ENCODE results near the gene S100B. TPM values are rescaled to one million over a fixed set of nuclear protein-coding genes. Genes with fewer than 3 reads are reported as not detected.
A peak's percentile ranks its signal among the peaks of the same experiment; 100 is the strongest.

The S100B gene
- total and polyA plus RNA-seq, 9 of the 15 experiments (the other 6 are each of a cell fraction or from before 2014, with no cell fraction given), result not detected

- ChIA-PET POLR2A (interaction anchor here (1.1 to 4.0 kb wide), 3 partner anchors 11 to 15 kb away, joined by 4 to 17 read pairs (median 5); partner anchors contain the start of gene PRMT2), CTCF (ENCODE audit: low intra/inter-chr PET ratio) (no interaction called here)
- H3K27ac ChIP-seq (ENCODE audit: extremely low read depth, low read depth, low read length), result no peak overlapping the region
- ATAC-seq, result no peak
- no peak overlapping the region for H3K4me3 ChIP-seq
- no peak for FAIRE-seq
- H3K9me1 ChIP-seq (ENCODE audit: control insufficient read depth, insufficient read depth, low read length), result no peaks in the 10 kb centered on the region
- no peak overlapping the region for H3K4me2 ChIP-seq (ENCODE audit: insufficient read depth, low read length)
- no TSS peak for BruUV-seq (replicated peaks)
- no peak overlapping the region for H3K9ac ChIP-seq (ENCODE audit: insufficient read depth in 1 of 2, low read depth in 2 of 2, low read length in 2 of 2)
- H3K4me1 ChIP-seq (replicated peaks in 1 of 2; ENCODE audit: control insufficient read depth in 2 of 2, insufficient read depth in 2 of 2, low read length in 2 of 2), result peaks cover 0 to 6% of the 10 kb centered on the region in 2 experiments; a peak in 3 of 5 replicates
- in situ Hi-C loops (cut with MboI), result no loop called here
- DNase-seq (ENCODE audit: extremely low read depth in 1 of 4, low spot score in 3 of 4), result peak in 1 of 4 experiments; percentile 1
- intact Hi-C loops (cut with micrococcal nuclease), result no loop called here
- WGBS (ENCODE audit: insufficient coverage, low coverage, missing lambda C conversion rate), result 2% methylated on average over 7 of the region's 7 CpGs
- H3K79me2 ChIP-seq (ENCODE audit: control insufficient read depth, insufficient read depth, low read length), result no peaks in the 10 kb centered on the region
- H3K27me3 ChIP-seq (ENCODE audit: control insufficient read depth in 2 of 2, insufficient read depth in 2 of 2, low read length in 2 of 2), result peaks cover 12 to 19% of the 10 kb centered on the region in 2 experiments
- no peaks in the 10 kb centered on the region for H3K36me3 ChIP-seq (ENCODE audit: control insufficient read depth, insufficient read depth, low read length)
- peaks cover 5% of the 10 kb centered on the region; the same call in 1 of the 2 replicates for H3K9me3 ChIP-seq (replicated peaks; ENCODE audit: control insufficient read depth, insufficient read depth, low read depth, low read length)
- H4K20me1 ChIP-seq (replicated peaks; ENCODE audit: control insufficient read depth, insufficient read depth, low read length), result no peaks in the 10 kb centered on the region
- no peak overlapping the region for H2AFZ ChIP-seq (ENCODE audit: low read depth, low read length)
- no peak for TF ChIP-seq ARID2 (IDR thresholded peaks at IDR 0.05)
- TF ChIP-seq CXXC5 (CRISPR knock-in tag; IDR thresholded peaks at IDR 0.05), result no peak
- TF ChIP-seq HOXB6 (CRISPR knock-in tag; IDR thresholded peaks at IDR 0.05; ENCODE audit: borderline replicate concordance), result no peak
- TF ChIP-seq, protein P1, sequence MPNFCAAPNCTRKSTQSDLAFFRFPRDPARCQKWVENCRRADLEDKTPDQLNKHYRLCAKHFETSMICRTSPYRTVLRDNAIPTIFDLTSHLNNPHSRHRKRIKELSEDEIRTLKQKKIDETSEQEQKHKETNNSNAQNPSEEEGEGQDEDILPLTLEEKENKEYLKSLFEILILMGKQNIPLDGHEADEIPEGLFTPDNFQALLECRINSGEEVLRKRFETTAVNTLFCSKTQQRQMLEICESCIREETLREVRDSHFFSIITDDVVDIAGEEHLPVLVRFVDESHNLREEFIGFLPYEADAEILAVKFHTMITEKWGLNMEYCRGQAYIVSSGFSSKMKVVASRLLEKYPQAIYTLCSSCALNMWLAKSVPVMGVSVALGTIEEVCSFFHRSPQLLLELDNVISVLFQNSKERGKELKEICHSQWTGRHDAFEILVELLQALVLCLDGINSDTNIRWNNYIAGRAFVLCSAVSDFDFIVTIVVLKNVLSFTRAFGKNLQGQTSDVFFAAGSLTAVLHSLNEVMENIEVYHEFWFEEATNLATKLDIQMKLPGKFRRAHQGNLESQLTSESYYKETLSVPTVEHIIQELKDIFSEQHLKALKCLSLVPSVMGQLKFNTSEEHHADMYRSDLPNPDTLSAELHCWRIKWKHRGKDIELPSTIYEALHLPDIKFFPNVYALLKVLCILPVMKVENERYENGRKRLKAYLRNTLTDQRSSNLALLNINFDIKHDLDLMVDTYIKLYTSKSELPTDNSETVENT (CRISPR knock-in tag; IDR thresholded peaks at IDR 0.05), result no peak
- TF ChIP-seq, protein P2, sequence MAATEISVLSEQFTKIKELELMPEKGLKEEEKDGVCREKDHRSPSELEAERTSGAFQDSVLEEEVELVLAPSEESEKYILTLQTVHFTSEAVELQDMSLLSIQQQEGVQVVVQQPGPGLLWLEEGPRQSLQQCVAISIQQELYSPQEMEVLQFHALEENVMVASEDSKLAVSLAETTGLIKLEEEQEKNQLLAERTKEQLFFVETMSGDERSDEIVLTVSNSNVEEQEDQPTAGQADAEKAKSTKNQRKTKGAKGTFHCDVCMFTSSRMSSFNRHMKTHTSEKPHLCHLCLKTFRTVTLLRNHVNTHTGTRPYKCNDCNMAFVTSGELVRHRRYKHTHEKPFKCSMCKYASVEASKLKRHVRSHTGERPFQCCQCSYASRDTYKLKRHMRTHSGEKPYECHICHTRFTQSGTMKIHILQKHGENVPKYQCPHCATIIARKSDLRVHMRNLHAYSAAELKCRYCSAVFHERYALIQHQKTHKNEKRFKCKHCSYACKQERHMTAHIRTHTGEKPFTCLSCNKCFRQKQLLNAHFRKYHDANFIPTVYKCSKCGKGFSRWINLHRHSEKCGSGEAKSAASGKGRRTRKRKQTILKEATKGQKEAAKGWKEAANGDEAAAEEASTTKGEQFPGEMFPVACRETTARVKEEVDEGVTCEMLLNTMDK (IDR thresholded peaks at IDR 0.05; ENCODE audit: borderline replicate concordance, insufficient read depth, low read depth, low read length, poor library complexity, severe bottlenecking), result no peak
- no peak for TF ChIP-seq CBFA2T2 (conservative IDR thresholded peaks at IDR 0.05)
- no peak for TF ChIP-seq ZNF146 (CRISPR knock-in tag; IDR thresholded peaks at IDR 0.05; ENCODE audit: unreplicated experiment)
- TF ChIP-seq NFYB (IDR thresholded peaks at IDR 0.05; ENCODE audit: extremely low read depth, insufficient read length), result no peak
- TF ChIP-seq, protein P3, sequence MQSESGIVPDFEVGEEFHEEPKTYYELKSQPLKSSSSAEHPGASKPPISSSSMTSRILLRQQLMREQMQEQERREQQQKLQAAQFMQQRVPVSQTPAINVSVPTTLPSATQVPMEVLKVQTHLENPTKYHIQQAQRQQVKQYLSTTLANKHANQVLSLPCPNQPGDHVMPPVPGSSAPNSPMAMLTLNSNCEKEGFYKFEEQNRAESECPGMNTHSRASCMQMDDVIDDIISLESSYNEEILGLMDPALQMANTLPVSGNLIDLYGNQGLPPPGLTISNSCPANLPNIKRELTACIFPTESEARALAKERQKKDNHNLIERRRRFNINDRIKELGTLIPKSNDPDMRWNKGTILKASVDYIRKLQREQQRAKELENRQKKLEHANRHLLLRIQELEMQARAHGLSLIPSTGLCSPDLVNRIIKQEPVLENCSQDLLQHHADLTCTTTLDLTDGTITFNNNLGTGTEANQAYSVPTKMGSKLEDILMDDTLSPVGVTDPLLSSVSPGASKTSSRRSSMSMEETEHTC (IDR thresholded peaks at IDR 0.05), result no peak
- TF ChIP-seq, protein P4, sequence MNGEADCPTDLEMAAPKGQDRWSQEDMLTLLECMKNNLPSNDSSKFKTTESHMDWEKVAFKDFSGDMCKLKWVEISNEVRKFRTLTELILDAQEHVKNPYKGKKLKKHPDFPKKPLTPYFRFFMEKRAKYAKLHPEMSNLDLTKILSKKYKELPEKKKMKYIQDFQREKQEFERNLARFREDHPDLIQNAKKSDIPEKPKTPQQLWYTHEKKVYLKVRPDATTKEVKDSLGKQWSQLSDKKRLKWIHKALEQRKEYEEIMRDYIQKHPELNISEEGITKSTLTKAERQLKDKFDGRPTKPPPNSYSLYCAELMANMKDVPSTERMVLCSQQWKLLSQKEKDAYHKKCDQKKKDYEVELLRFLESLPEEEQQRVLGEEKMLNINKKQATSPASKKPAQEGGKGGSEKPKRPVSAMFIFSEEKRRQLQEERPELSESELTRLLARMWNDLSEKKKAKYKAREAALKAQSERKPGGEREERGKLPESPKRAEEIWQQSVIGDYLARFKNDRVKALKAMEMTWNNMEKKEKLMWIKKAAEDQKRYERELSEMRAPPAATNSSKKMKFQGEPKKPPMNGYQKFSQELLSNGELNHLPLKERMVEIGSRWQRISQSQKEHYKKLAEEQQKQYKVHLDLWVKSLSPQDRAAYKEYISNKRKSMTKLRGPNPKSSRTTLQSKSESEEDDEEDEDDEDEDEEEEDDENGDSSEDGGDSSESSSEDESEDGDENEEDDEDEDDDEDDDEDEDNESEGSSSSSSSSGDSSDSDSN (IDR thresholded peaks at IDR 0.05; ENCODE audit: borderline replicate concordance in 1 of 2, low read depth in 2 of 2, low read length in 2 of 2), result no peak
- TF ChIP-seq TOE1 (IDR thresholded peaks at IDR 0.05; ENCODE audit: borderline replicate concordance), result no peak
- no peak for TF ChIP-seq TOE1 (CRISPR knock-in tag; IDR thresholded peaks at IDR 0.05; ENCODE audit: borderline replicate concordance, low read depth)
- TF ChIP-seq, protein P5, sequence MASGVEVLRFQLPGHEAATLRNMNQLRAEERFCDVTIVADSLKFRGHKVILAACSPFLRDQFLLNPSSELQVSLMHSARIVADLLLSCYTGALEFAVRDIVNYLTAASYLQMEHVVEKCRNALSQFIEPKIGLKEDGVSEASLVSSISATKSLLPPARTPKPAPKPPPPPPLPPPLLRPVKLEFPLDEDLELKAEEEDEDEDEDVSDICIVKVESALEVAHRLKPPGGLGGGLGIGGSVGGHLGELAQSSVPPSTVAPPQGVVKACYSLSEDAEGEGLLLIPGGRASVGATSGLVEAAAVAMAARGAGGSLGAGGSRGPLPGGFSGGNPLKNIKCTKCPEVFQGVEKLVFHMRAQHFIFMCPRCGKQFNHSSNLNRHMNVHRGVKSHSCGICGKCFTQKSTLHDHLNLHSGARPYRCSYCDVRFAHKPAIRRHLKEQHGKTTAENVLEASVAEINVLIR (CRISPR knock-in tag; IDR thresholded peaks at IDR 0.05), result no peak
These were observed 16.0 kb upstream of the S100B start for GRCh38 chr21:46620846-46621245.

All from K562 (cell line).